Left lung (tissue), 10 donors: ENCODE data around the gene VPS37C. TPM values are rescaled to one million over a fixed set of nuclear protein-coding genes. Genes with fewer than 3 reads are reported as not detected.

Experiments used
- ATAC-seq: fragments of 200-7000 bp; cut with Tn5 transposase; one replicate; pipeline ENCODE4 v1.9.1; 2020; ENCODE audit warnings: moderate library complexity
- DNase-seq, 4 donors: peaks; one replicate each; pipeline ENCODE4 v3.0.0-alpha.2; 2013 to 2020
- H3K27ac ChIP-seq, 2 donors: fragments of 200-600 bp; sonication (generic) in 1 of 2; one replicate each; pipeline versions ENCODE4 v1.5.0 to v1.8.0; 2020 to 2021
- H3K27me3 ChIP-seq, 2 donors: fragments of 200-600 bp; sonication (generic) in 1 of 2; one replicate each; pipeline versions ENCODE4 v1.5.0 to v1.8.0; 2020 to 2021
- H3K36me3 ChIP-seq, 2 donors: fragments of 200-600 bp; sonication (generic) in 1 of 2; one replicate each; pipeline versions ENCODE4 v1.5.0 to v1.8.0; 2020 to 2021
- H3K4me1 ChIP-seq, 2 donors: fragments of 200-600 bp; one replicate each; pipeline ENCODE4 v1.8.0; 2021
- H3K4me3 ChIP-seq, 2 donors: fragments of 200-600 bp; sonication (generic) in 1 of 2; one replicate each; pipeline versions ENCODE4 v1.5.0 to v1.8.0; 2020 to 2021; ENCODE audit warnings: mild to moderate bottlenecking in 1 of 2
- H3K9me3 ChIP-seq, 2 donors: fragments of 200-600 bp; sonication (generic) in 1 of 2; one replicate each; pipeline versions ENCODE4 v1.5.0 to v1.8.0; 2020 to 2021
- CTCF ChIP-seq, 2 donors: fragments of 200-600 bp; sonication (generic) in 1 of 2; IDR thresholded peaks; one replicate each; pipeline versions ENCODE4 v1.5.0 to v1.8.0; 2021; ENCODE audit warnings: antibody characterized with exemption in 2 of 2
- intact Hi-C, 2 donors: fragments of 100-400 bp; cut with DNase I; formaldehyde crosslinking; loops; one replicate each; pipeline versions ENCODE4 v1.11.2 to v1.14.2; 2022
- polyA plus RNA-seq, 6 donors: library from polyadenylated mRNA; unstranded; fragments of 120-200 nt; gene quantifications; one replicate each; pipeline ENCODE4 v1.2.1, GENCODE V29; 2013; ENCODE audit not compliant: insufficient read length in 6 of 6
- total RNA-seq, 2 donors: library from RNA; stranded (reverse); fragmentation: NEBNext Ultra II Directional; extraction: Animal tissue kit (Norgen Biotek cat#: 25700); gene quantifications; one replicate each; pipeline ENCODE4 v1.2.1, GENCODE V29; 2021
- donor health status: DM: no; HTN: yes; CAD: no.
- donor health status: DM: no; HTN: no; CAD: no.

The VPS37C gene
- total and polyA plus RNA-seq, 8 donors, result 14.7 to 30.8 (median 17.7) TPM

GRCh38 chr11:61117168-61117520 lies 44.1 kb downstream of the VPS37C start:
- TF ChIP-seq CTCF (IDR thresholded peaks at IDR 0.05), result no peak
- no peak for DNase-seq
- intact Hi-C loops, result no loop called here
- H3K36me3 ChIP-seq, result no peaks in the 10 kb centered on the region
- no peak overlapping the region for H3K4me3 ChIP-seq
- no peak for ATAC-seq
- no peak overlapping the region for H3K27ac ChIP-seq
- H3K9me3 ChIP-seq, result no peaks in the 10 kb centered on the region
- no peaks in the 10 kb centered on the region for H3K4me1 ChIP-seq
- H3K27me3 ChIP-seq, result peaks cover 0 to 12% of the 10 kb centered on the region in 2 donors

- Histone ChIP-seq H3K27ac (no peak overlapping the region), H3K9me3 (no peaks in the 10 kb centered on the region), H3K4me3 (no peak overlapping the region), H3K36me3 (no peaks in the 10 kb centered on the region), H3K27me3 (peaks cover 0 to 12% of the 10 kb centered on the region in 2 donors), H3K4me1 (no peaks in the 10 kb centered on the region)
- intact Hi-C loops, result no loop called here
- DNase-seq (no peak), ATAC-seq (no peak)
- TF ChIP-seq CTCF (IDR thresholded peaks at IDR 0.05), result no peak
Measured at GRCh38 chr11:61116426-61117167, 44.6 kb downstream of the VPS37C start.

- no peak overlapping the region for H3K27ac ChIP-seq
- intact Hi-C loops, result no loop called here
- peaks cover 0 to 12% of the 10 kb centered on the region in 2 donors for H3K27me3 ChIP-seq
- ATAC-seq (no peak), DNase-seq (no peak)
- no peak for TF ChIP-seq CTCF (IDR thresholded peaks at IDR 0.05)
- H3K36me3 ChIP-seq, result no peaks in the 10 kb centered on the region
- H3K9me3 ChIP-seq, result no peaks in the 10 kb centered on the region
- no peak overlapping the region for H3K4me3 ChIP-seq
- no peaks in the 10 kb centered on the region for H3K4me1 ChIP-seq
Measured at GRCh38 chr11:61115498-61116224, 45.6 kb downstream of the VPS37C start.

- H3K4me3 ChIP-seq, result no peak overlapping the region
- ATAC-seq (no peak), DNase-seq (no peak)
- H3K4me1 ChIP-seq, result no peaks in the 10 kb centered on the region
- intact Hi-C loops, result no loop called here
- H3K9me3 ChIP-seq, result no peaks in the 10 kb centered on the region
- no peak overlapping the region for H3K27ac ChIP-seq
- no peaks in the 10 kb centered on the region for H3K36me3 ChIP-seq
- no peak for TF ChIP-seq CTCF (IDR thresholded peaks at IDR 0.05)
- peaks cover 0 to 12% of the 10 kb centered on the region in 2 donors for H3K27me3 ChIP-seq
Measured at GRCh38 chr11:61114913-61115312, 46.3 kb downstream of the VPS37C start.

GRCh38 chr11:61113201-61113600 lies 48.0 kb downstream of the VPS37C start:
- ATAC-seq (no peak), DNase-seq (no peak)
- Histone ChIP-seq H3K27ac (no peak overlapping the region), H3K9me3 (no peaks in the 10 kb centered on the region), H3K4me3 (no peak overlapping the region), H3K36me3 (no peaks in the 10 kb centered on the region), H3K4me1 (no peaks in the 10 kb centered on the region), H3K27me3 (peaks cover 0 to 6% of the 10 kb centered on the region in 2 donors)
- intact Hi-C loops, result no loop called here
- TF ChIP-seq CTCF (IDR thresholded peaks at IDR 0.05), result no peak
